PC-9 (cell line): ENCODE measurements around the gene LRFN5. TPM values are rescaled to one million over a fixed set of nuclear protein-coding genes. Genes with fewer than 3 reads are reported as not detected.

Experiments used
- BruUV-seq: library from RNA; stranded (reverse); fragments of 400-500 nt; replicated peaks from 2 replicates; lab custom pipeline; 2021; lab: Mats Ljungman, UMichigan
- CTCF ChIA-PET: fragments of 300-600 bp; sonication (Branson Sonifier 250); formaldehyde crosslinking; loops from one replicate; lab custom pipeline; 2022; ENCODE audit warnings: antibody characterized with exemption; lab: Charles Lee
- POLR2A ChIA-PET: fragments of 300-600 bp; sonication (Branson Sonifier 250); formaldehyde crosslinking; loops from one replicate; lab custom pipeline; 2022; ENCODE audit warnings: antibody characterized with exemption; ENCODE audit not compliant: unreplicated experiment; lab: Charles Lee
- DNase-seq, 2 experiments: peaks; one replicate each; pipeline versions ENCODE4 v3.0.0 to v3.0.0-alpha.2; 2015 to 2022; ENCODE audit warnings: mixed read lengths in 1 of 2
- H2AFZ ChIP-seq: fragments of 200-600 bp; sonication (generic); 2 replicates; pipeline ENCODE4 v1.8.1; 2017; ENCODE audit warnings: antibody characterized with exemption
- H3F3A ChIP-seq: fragments of 200-600 bp; sonication (generic); 2 replicates; pipeline ENCODE4 v1.8.1; 2017; ENCODE audit warnings: antibody characterized with exemption, mild to moderate bottlenecking, low read depth; ENCODE audit not compliant: insufficient read depth
- H3K27ac ChIP-seq: fragments of 200-600 bp; sonication (generic); 2 replicates; pipeline ENCODE4 v1.6.1; 2016; ENCODE audit warnings: mixed run types
- H3K27me3 ChIP-seq: fragments of 200-600 bp; sonication (generic); 2 replicates; pipeline ENCODE4 v1.6.1; 2016; ENCODE audit warnings: low read depth, mixed run types; ENCODE audit not compliant: insufficient read depth
- H3K36me3 ChIP-seq: fragments of 200-600 bp; sonication (generic); 2 replicates; pipeline ENCODE4 v1.6.1; 2016; ENCODE audit warnings: low read depth, mixed run types
- H3K4me1 ChIP-seq: fragments of 200-600 bp; sonication (generic); replicated peaks from 2 replicates; pipeline ENCODE4 v1.6.1; 2016; ENCODE audit warnings: mixed run types; ENCODE audit not compliant: insufficient read depth
- H3K4me2 ChIP-seq: fragments of 200-600 bp; sonication (generic); 2 replicates; pipeline ENCODE4 v1.6.1; 2017; ENCODE audit warnings: mixed run types
- H3K4me3 ChIP-seq: fragments of 200-600 bp; sonication (generic); 2 replicates; pipeline ENCODE4 v1.6.1; 2016; ENCODE audit warnings: mixed run types
- H3K79me2 ChIP-seq: fragments of 200-600 bp; sonication (generic); 2 replicates; pipeline ENCODE4 v1.6.1; 2017; ENCODE audit warnings: low read depth, mixed run types
- H3K9me2 ChIP-seq: fragments of 200-600 bp; sonication (generic); 2 replicates; pipeline ENCODE4 v1.8.1; 2017; ENCODE audit warnings: mild to moderate bottlenecking; ENCODE audit not compliant: insufficient read depth
- H3K9me3 ChIP-seq: fragments of 200-600 bp; sonication (generic); 2 replicates; pipeline ENCODE4 v1.8.1; 2016; ENCODE audit warnings: low read depth; ENCODE audit not compliant: insufficient read depth
- H4K20me1 ChIP-seq: fragments of 200-600 bp; sonication (generic); 2 replicates; pipeline ENCODE4 v1.8.1; 2017; ENCODE audit not compliant: insufficient read depth
- CTCF ChIP-seq: fragments of 200-600 bp; sonication (generic); conservative IDR thresholded peaks from 2 replicates; pipeline ENCODE4 v1.6.1; 2017; ENCODE audit warnings: mixed run types, antibody characterized with exemption, mild to moderate bottlenecking, moderate library complexity
- EZH2 ChIP-seq: fragments of 200-600 bp; sonication (generic); IDR thresholded peaks from 2 replicates; pipeline ENCODE4 v1.8.0; 2017; ENCODE audit warnings: antibody characterized with exemption, low read depth
- intact Hi-C: fragments of 100-400 bp; cut with micrococcal nuclease; formaldehyde crosslinking; loops from one replicate; pipeline ENCODE4 v1.10.0; 2022; ENCODE audit not compliant: unreplicated experiment
- total RNA-seq: library from RNA; stranded (reverse); gene quantifications from 2 replicates; pipeline ENCODE4 v1.2.3, GENCODE V29; 2021

The LRFN5 gene
- total RNA-seq, 1 experiment from 2014 or later = not detected

- CTCF ChIA-PET = no interaction called here
- Histone ChIP-seq H3K4me1 (no peaks in the 10 kb centered on the region), H3F3A (no peaks in the 10 kb centered on the region), H3K36me3 (no peaks in the 10 kb centered on the region), H2AFZ (no peak overlapping the region), H3K4me2 (no peak overlapping the region), H3K27ac (no peak overlapping the region), H3K27me3 (no peaks in the 10 kb centered on the region), H3K4me3 (no peak overlapping the region), H4K20me1 (no peaks in the 10 kb centered on the region), H3K9me2 (no peaks in the 10 kb centered on the region), H3K79me2 (no peaks in the 10 kb centered on the region), H3K9me3 (no peaks in the 10 kb centered on the region)
- POLR2A ChIA-PET = no interaction called here
- intact Hi-C loops = no loop called here
- TF ChIP-seq EZH2 (no peak), CTCF (no peak)
- no peak for DNase-seq
- BruUV-seq = no TSS peak
These were observed 203.7 kb downstream of the LRFN5 start for GRCh38 chr14:41810362-41810761.

GRCh38 chr14:41817626-41818025 is 210.9 kb downstream of the LRFN5 start:
- CTCF ChIA-PET = no interaction called here

GRCh38 chr14:41824441-41824840 is 217.8 kb downstream of the LRFN5 start:
- Histone ChIP-seq H3K9me2 (0 out of 2 replicates have a peak, but pooled peaks cover 4% of the 10 kb centered on the region), H3K27ac (no peak overlapping the region), H3K4me3 (no peak overlapping the region), H3K36me3 (no peaks in the 10 kb centered on the region), H3K4me1 (no peaks in the 10 kb centered on the region), H3F3A (no peaks in the 10 kb centered on the region), H3K27me3 (no peaks in the 10 kb centered on the region), H2AFZ (no peak overlapping the region), H3K4me2 (no peak overlapping the region), H3K9me3 (no peaks in the 10 kb centered on the region), H3K79me2 (no peaks in the 10 kb centered on the region), H4K20me1 (no peaks in the 10 kb centered on the region)
- TF ChIP-seq EZH2 (no peak), CTCF (peak; percentile 48; the same call in 1 of the 2 replicates)
- DNase-seq = no peak
- CTCF ChIA-PET = no interaction called here
- no TSS peak for BruUV-seq
- POLR2A ChIA-PET = no interaction called here
- intact Hi-C loops = no loop called here

More at GRCh38 chr14:41817626-41818025, 210.9 kb downstream of the LRFN5 start:
- TF ChIP-seq EZH2 (no peak), CTCF (no peak)
- Histone ChIP-seq H4K20me1 (no peaks in the 10 kb centered on the region), H2AFZ (no peak overlapping the region), H3K9me2 (no peaks in the 10 kb centered on the region), H3K4me1 (no peaks in the 10 kb centered on the region), H3K27ac (no peak overlapping the region), H3K36me3 (no peaks in the 10 kb centered on the region), H3F3A (no peaks in the 10 kb centered on the region), H3K9me3 (no peaks in the 10 kb centered on the region), H3K27me3 (no peaks in the 10 kb centered on the region), H3K79me2 (no peaks in the 10 kb centered on the region), H3K4me3 (no peak overlapping the region), H3K4me2 (no peak overlapping the region)
- intact Hi-C loops = no loop called here
- no peak for DNase-seq
- no TSS peak for BruUV-seq
- POLR2A ChIA-PET = no interaction called here
